ENCODE data around the gene PACRG.

Gene PACRG

GRCh38 chr6:162711376-162711775 lies 16.4 kb upstream of the PACRG start:
- DNase-seq, result no peak

DNA sequence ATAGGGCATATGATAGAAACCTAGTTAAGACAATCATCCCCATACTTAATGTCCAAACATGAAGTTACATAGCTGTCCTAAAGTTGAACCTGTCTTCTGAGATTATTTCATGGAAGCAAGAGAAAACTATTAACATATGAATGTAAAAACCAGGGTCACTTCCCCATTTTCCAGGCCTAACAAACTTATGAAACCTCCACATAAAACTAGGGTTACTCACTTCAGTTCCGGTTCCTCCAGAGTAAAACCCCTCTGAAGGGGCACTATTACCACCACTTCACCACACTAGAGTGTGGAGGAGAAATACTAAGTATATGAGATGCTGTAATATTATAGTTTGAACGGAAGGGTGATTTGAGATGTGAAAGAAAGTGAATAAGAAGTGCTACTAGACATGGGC lies 15.1 kb upstream of the PACRG start:
- DNase-seq, result no peak

GRCh38 chr6:162713974-162714780 lies 13.6 kb upstream of the PACRG start:
- DNase-seq, result no peak

DNA sequence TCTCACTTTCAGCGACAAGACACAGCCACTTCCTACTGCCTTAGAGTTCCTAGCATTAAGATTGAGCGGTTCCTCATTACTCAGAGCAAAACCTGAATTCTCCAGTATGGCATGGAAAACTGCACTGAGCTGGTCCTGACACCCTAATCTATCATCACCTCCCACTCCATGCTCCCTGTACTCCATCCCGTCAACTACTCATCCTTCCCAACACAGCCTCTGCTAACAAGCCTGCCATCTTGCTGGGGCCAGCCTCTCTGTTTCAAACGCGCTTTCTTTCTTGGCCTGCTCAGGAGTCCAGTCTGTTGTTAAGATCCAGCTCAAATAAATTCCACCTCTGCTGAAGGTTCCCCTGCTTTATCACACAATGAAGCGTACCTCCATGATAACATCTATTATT lies 12.2 kb upstream of the PACRG start:
- DNase-seq, result no peak

- no peak for DNase-seq
Measured at GRCh38 chr6:162719528-162719927, 8.2 kb upstream of the PACRG start.

GRCh38 chr6:162721404-162721687 lies 6.4 kb upstream of the PACRG start:
- DNase-seq, result no peak

- DNase-seq, result no peak
Measured at GRCh38 chr6:162722226-162722625, 5.5 kb upstream of the PACRG start.

DNA sequence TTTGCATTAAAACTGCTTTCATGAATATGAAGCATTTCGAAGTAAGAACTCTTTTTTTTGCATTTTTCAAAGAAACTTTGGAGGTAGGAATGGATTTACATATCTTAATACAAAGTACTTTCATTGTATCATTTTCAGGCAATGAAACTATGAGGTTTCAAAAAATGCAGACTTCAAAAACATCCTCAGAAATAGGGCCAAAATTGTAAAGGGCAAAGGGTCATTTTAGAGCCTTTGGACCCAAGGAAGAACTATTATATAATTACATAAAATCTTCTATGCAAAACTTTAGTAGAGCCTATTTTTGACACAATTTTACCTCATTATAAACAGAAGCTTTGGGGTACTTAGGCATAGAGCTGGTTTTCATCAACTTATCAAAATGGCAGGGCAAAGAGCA lies 5.1 kb upstream of the PACRG start:
- no peak for DNase-seq

GRCh38 chr6:162726947-162727321 lies 840 bp upstream of the PACRG start:
- DNase-seq, result no peak

DNA sequence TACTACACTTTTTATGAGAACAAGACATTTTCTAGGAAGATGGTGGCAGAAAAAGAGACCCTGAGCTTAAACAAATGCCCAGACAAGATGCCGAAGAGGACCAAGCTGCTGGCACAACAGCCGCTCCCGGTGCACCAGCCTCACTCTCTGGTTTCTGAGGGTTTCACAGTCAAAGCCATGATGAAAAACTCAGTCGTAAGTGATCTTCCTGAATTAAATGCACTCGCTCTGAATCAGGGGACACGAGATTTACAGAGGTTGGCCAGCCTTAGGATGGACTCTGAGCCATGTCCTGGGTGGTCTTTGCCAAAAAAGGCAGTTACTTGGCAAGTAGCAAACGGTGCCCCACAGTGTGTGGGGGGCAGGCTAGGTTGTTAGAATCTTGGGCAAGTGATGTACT lies 423 bp downstream of the PACRG start:
- no peak for DNase-seq

DNA sequence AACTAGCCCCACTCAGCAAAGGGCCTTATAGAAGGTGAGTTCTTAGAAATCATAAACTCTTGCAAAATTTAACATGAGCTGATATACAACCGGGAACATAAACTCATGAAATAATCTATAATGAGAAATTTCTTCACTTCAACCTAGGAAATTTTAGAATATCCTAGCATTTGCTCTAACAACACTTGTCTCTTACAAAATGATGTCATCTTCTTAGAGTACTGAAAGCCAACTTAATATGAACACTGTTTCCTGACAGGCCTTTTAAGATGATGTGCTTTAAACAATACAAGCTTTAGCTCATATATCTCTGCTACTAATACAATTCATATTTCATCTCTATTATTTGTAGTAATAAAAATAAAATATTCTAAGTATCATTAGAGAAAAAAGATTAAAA lies 932 bp downstream of the PACRG start:
- no peak for DNase-seq

- DNase-seq, result no peak
Measured at GRCh38 chr6:162730502-162730901, 2.7 kb downstream of the PACRG start.

GRCh38 chr6:162733489-162733888 lies 5.7 kb downstream of the PACRG start:
- DNase-seq, result peak in 1 of 2 donors; percentile 3

DNA sequence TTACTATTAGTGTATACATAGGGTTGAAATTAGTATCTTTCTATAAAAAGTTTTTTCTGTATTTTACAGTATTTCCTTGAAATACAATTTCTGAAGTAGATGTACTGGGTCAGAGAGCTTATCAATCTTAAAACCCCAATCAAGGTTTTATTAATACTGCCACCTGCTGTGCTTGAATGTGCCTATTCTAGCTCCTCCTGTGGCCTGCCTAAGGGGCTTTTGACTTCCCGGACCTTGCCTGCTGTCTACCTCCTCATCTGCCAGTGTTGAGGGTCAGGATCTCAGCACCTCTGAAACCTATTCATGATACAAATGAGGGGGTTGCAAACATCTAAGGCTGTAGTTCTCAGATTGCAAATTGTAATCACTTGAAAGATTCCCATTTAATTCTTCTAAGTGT lies 9.2 kb downstream of the PACRG start:
- no peak for DNase-seq

DNA sequence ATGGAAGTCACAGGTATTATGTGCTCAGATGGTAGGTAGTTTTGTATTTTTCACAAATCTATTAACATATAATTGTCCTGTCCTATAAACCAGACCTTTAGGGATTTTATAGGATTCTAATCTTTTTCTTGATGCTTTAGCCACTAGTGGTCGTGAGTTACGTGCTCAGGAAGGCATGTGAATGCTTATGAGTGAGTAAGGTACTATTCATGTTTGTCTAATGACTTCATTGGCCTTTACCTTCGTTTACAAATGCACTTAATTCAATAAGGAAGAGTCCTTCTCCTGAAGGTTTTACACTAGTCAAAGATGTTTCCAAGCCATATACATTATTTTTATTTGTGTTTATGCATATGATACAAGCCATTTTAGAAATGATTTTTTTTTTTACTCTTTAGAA lies 23.0 kb downstream of the PACRG start:
- DNase-seq, result no peak

- no peak for DNase-seq
Measured at GRCh38 chr6:162751211-162751859, 23.6 kb downstream of the PACRG start.

- no peak for DNase-seq
Measured at GRCh38 chr6:162753775-162754174, 26.0 kb downstream of the PACRG start.

DNA sequence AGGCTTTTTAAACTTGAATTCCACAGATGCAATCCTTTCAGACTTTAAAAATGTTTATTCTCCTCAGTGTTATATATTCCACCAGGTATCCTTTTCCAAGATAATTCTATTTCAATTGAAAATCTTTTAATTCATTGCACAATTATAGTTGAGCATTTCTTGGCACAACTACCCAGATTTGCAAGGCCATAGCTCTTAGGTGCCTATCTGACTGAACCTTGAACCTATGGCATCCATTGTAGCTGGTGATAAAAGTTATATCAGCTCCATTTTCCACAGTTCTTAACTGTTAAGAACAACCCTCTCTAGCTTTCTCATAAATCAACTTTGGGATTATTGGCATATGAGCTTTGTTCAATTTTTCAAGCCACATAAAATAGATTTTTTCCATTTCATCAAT lies 42.4 kb downstream of the PACRG start:
- no peak for DNase-seq

GRCh38 chr6:162770955-162771354 lies 43.2 kb downstream of the PACRG start:
- DNase-seq, result no peak

DNA sequence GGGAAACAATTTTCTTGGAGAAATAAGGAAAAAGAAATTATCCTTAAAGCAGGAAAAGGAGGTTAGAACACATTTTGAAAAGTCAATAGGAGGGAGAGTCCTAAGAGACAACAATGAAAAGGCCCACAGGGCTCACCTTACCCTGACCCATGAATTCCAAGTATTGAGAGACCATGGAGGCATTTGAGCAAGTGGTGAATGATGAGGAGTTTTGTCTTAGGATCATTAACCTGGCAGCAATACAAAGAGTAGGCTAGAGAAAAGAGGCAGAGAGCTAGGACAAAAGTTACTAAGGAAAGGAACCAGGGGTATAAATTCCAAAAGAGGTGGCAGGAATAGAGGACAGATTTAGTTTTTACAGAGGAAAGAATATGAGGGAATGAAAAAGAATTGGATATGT lies 44.7 kb downstream of the PACRG start:
- no peak for DNase-seq

DNA sequence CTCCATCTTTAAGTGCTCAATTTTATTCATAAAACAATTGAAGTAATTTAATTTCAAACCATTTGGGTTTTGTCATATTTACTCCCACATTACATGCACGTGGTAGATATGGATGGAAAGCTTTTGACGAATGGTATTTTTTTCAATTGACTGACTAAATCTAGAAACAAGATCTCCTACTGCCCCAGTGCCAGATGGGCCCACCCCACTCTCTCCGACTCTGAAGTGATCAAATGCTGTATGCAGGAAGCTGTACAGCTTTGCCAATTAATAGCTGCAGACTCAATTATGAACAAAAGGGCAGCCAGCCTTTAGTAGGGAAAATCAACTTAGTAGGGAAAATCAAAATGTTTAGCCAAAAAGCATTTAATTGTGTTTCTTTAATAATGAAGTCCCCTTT lies 46.2 kb downstream of the PACRG start:
- DNase-seq, result no peak

GRCh38 chr6:162777091-162777490 lies 49.3 kb downstream of the PACRG start:
- no peak for DNase-seq

DNA sequence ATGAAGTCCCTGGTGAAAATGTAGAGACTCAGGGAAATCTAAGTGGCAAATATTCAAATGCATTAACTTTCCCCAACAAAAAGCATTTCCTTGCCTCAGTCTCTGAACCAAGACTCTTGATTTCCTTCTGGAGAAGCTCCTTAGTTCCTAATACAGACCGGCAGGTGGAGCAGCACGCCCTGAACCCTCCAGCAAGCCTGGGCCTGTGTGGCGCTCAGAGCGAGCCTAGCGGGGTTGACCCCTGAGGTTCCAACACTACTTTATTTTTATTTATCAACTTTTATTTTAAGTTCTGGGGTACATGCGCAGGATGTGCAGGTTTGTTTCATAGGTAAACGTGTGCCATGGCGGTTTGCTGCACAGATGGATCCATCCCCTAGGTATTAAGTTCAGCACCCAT lies 50.8 kb downstream of the PACRG start:
- DNase-seq, result no peak

DNA sequence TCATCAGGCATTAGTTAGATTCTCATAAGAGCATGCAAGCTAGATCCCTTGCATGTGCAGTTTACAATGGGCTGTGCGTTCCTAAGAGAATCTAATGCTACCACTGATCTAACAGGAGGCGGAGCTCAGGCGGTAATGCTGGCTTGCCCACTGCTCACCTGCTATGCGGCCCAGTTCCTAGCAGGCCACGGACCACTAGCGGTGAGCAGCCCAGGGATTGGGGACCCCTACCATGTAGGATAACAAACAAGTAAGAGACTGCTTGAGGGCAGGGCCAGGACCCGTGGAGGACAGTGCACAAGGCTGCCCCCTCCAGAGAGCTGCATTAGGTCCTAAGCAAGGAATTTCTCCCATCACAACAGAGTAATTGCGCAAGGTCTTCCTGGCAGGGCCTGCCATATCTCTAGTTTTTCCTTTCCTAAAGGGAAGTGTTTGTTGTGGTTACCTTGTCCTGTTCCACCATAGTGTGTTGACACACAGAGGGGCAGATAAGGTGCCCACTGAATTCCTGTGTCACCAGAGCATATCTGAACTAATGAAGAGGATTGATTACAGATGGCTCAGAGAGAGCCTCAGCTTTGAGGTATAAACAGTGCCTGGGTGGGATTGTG lies 58.0 kb downstream of the PACRG start:
- DNase-seq, result no peak
